ENCODE results near the gene TNNT2. TPM values are rescaled to one million over a fixed set of nuclear protein-coding genes. Genes with fewer than 3 reads are reported as not detected.

Gene TNNT2
- total RNA-seq, 2 experiments from 2014 or later, result not detected

DNA sequence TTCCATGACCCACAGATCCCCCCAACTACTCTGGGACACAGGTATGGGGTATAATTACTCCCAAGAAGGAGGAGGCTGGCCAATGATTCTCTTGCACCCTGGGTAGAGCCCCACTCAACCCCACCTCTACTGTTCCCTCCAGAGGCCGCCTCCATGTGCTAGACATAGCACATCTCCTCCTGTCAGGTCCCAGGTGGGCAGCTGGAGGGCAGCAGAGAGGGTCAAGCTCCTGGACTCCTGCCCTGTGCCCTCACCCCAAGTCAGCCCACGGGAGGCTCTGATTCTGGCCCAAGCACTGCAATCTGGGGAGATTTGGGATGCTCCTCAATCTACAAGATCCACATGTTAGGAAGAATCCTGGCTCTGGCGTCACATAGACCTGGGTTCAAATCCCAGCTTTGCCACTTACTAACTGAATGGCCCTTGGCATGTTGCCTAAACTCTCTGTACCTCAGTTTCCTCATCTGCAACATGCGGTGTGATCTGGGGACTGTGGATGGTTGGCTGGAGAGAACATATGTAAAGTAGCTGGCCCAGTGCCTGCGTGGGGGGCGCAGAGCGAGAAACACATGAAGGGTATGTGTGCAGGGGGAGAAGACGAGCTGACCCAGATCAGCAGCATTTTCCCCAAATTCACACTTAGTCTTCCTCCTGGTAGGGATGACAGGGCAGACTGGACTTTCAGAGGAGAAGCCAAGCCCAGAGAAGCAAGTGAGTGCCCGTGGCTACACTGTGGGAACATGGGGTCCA, 23.2 kb downstream of the TNNT2 start:
- Mint-ChIP-seq H3K4me3 (no peak overlapping the region), H3K27ac (no peak overlapping the region), H3K27me3 (peaks cover 2% of the 10 kb centered on the region), H3K36me3 (no peaks in the 10 kb centered on the region), H3K9me3 (no peaks in the 10 kb centered on the region), H3K4me1 (no peaks in the 10 kb centered on the region)
- POLR2A ChIA-PET, result no interaction called here
- ATAC-seq (ENCODE audit: low read depth) (no peak), DNase-seq (no peak)

DNA sequence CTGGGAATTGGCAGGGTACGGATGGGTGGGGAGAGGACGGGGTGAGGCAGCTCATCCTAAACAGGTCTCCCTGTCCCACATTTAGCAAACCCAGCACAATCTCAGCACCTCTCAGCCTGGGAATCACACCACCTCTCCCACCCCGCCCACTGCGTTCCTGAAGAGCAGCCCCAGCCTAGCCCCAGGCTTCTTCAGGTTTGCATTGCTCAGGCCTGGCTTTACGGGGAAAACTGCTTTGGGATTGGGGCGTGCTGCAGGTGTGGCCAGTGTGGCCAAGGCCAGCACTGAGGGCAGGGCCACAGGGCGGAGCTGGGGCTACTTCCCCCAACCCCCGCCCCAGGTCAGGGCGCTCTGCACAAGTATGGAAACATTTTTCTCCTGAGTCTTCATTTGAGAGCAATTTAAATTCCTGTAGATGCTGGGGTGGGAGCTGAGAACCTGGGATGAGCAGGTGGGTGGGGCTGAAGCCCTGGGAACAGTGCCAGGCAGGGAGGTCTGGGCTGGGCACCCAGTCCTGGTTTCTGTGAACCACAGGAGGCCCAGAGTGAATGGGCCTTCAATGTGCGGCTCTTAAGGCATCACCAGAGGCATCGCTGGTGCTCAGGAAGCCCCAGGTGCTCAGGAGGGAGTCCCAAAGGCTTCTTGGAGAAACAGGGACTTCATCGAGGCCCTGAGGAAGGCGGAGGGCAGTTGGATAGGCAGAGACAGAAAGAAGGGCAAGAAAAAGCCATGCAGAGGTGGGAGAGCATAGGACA, 24.1 kb downstream of the TNNT2 start:
- H3K27me3 Mint-ChIP-seq, result peaks cover 2% of the 10 kb centered on the region
- no peaks in the 10 kb centered on the region for H3K9me3 Mint-ChIP-seq
- DNase-seq, result no peak
- H3K4me1 Mint-ChIP-seq, result no peaks in the 10 kb centered on the region
- no peak overlapping the region for H3K27ac Mint-ChIP-seq
- H3K4me3 Mint-ChIP-seq, result no peak overlapping the region
- H3K36me3 Mint-ChIP-seq, result no peaks in the 10 kb centered on the region
- POLR2A ChIA-PET, result no interaction called here
- ATAC-seq (ENCODE audit: low read depth), result no peak

DNA sequence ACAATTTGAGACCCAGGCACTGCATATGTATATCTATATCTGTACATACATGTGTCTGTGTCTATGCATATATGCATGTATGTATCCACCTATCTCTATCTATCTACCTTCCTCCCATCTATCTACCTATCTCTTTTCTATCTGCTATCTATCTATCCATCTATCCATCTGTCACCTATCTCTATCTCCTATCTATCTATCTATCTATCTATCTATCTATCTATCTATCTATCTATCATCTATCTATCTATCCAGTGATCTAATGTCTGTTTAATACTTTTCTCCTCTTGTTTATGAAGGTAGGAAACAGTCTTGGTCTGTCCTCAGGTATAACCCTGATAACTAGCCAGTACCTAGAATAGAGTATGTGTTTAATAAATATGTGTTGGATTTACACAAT, 25.9 kb downstream of the TNNT2 start:
- no peaks in the 10 kb centered on the region for H3K9me3 Mint-ChIP-seq
- H3K27ac Mint-ChIP-seq, result no peak overlapping the region
- DNase-seq, result no peak
- H3K4me3 Mint-ChIP-seq, result no peak overlapping the region
- no peaks in the 10 kb centered on the region for H3K36me3 Mint-ChIP-seq
- POLR2A ChIA-PET, result no interaction called here
- H3K4me1 Mint-ChIP-seq, result no peaks in the 10 kb centered on the region
- ATAC-seq (ENCODE audit: low read depth), result no peak
- peaks cover 8% of the 10 kb centered on the region for H3K27me3 Mint-ChIP-seq

DNA sequence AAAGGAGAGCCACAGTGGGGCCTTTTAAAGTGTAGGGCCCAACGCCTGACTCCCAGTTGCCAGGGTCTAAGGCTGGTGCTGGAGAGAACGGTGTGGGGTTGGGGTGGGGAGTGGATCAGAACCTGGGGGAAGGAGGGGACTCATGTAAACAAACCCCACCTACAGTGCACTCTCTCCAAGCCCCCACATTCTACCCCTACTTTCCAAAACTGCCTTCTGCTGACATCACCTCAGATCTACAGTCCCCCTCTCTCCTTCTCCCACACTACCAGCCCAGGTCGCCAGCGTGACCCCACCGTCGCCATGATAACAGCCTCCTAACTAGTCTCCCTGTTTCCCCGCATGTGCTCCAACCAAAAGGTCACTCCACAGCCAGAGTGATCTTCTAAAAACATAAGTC, 26.6 kb downstream of the TNNT2 start:
- Mint-ChIP-seq H3K27me3 (peaks cover 8% of the 10 kb centered on the region), H3K4me1 (no peaks in the 10 kb centered on the region), H3K9me3 (no peaks in the 10 kb centered on the region), H3K36me3 (no peaks in the 10 kb centered on the region), H3K27ac (no peak overlapping the region), H3K4me3 (no peak overlapping the region)
- POLR2A ChIA-PET, result no interaction called here
- DNase-seq (no peak), ATAC-seq (ENCODE audit: low read depth) (no peak)

DNA sequence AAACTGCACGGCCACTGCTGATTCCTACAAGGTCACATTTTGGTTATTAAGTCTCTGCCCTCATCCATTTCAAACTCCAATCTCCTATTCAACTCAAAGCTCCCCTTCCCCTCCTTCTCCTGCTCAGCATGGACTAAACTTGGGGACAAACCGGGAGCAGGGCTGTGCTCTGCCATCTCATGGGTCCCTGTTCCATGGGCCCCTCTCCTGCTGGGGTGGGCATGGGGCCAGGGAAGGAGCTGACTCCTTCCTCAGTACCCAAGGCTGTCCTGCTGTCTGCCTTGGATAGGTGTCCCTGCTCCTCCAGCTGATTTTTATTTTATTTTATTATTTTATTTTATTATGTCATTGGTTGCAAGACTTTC, 27.1 kb downstream of the TNNT2 start:
- no peaks in the 10 kb centered on the region for H3K9me3 Mint-ChIP-seq
- no peak overlapping the region for H3K27ac Mint-ChIP-seq
- no peaks in the 10 kb centered on the region for H3K4me1 Mint-ChIP-seq
- POLR2A ChIA-PET, result no interaction called here
- H3K4me3 Mint-ChIP-seq, result no peak overlapping the region
- no peak for DNase-seq
- no peak for ATAC-seq (ENCODE audit: low read depth)
- no peaks in the 10 kb centered on the region for H3K36me3 Mint-ChIP-seq
- H3K27me3 Mint-ChIP-seq, result peaks cover 8% of the 10 kb centered on the region

DNA sequence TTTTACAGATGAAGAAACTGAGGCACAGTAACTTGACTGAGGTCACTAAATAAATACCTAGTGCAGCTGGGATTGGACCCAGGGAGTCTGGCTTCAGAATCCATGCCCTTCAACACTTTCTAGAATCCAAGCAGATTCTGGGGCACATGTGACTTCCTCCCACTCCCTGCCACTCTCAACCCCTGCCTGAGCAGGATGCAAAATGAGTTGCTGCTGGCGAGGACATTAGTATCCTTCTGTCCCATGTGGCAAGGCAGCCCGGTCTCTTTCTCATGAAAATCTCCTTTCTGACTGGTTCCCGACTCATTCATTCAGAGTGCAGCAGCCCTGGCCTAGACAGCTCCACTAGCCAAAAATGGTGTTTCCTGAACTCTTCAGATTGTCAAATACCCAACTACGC, 28.4 kb downstream of the TNNT2 start:
- POLR2A ChIA-PET, result no interaction called here
- ATAC-seq (ENCODE audit: low read depth) (no peak), DNase-seq (no peak)
- Mint-ChIP-seq H3K4me1 (no peaks in the 10 kb centered on the region), H3K27me3 (peaks cover 14% of the 10 kb centered on the region), H3K4me3 (no peak overlapping the region), H3K27ac (no peak overlapping the region), H3K36me3 (no peaks in the 10 kb centered on the region), H3K9me3 (no peaks in the 10 kb centered on the region)

DNA sequence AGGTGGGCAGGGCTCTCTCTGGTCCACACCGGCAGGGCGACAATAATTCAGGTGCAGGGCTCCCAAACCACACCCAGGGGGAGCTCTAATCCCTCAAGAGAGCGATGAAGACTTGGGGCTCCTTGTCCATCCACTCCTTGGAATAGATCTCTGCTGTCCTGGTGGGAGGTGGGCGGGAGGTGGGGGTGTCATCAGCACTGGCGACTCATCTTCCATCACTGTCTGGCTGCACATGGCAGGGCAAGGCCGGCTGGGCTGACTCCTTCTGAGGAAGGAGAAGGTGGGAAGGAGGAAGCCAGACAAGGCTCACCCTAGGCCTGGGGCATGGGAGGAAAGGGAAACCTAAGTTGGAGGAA, 29.3 kb downstream of the TNNT2 start:
- Mint-ChIP-seq H3K27me3 (peaks cover 14% of the 10 kb centered on the region), H3K4me3 (no peak overlapping the region), H3K36me3 (no peaks in the 10 kb centered on the region), H3K4me1 (no peaks in the 10 kb centered on the region), H3K9me3 (no peaks in the 10 kb centered on the region), H3K27ac (no peak overlapping the region)
- POLR2A ChIA-PET, result no interaction called here
- DNase-seq (peak; percentile 39), ATAC-seq (ENCODE audit: low read depth) (peak; percentile 72)

DNA sequence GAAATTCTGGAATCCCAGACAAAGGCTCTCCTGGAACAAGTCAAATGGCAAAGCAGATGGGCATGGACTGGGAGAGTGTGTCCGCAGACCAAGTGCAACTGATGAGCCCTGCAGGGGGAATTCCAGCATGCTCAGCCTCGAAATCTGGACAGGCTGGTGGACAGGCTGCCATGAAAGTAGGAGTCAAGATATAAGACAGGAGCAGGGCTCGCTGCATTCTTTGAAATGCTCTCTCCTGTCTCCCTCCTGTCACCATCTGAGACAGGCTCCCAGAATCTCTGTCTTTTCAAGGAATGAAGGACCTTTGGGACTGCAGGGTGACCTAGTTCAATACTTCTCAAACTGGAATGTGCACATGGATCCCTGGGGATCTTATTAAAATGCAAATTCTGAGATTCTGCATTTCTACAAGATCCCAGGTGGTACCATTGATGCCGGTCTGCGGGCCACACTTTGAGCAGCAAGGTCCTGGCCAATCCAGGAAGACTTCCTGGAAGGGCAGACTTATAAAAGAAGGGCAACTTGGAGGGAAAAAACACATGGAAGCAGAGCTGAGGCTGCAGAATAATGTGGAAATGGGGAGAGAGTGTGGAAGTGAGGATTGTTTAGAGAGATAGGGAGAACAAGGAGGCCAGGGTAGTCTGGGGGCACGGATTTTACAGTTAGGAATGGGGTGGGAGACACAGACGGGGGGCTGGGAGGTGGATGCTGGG, 29.8 kb downstream of the TNNT2 start:
- Mint-ChIP-seq H3K4me3 (no peak overlapping the region), H3K36me3 (no peaks in the 10 kb centered on the region), H3K4me1 (no peaks in the 10 kb centered on the region), H3K27me3 (peaks cover 14% of the 10 kb centered on the region), H3K27ac (no peak overlapping the region), H3K9me3 (no peaks in the 10 kb centered on the region)
- POLR2A ChIA-PET, result no interaction called here
- no peak for ATAC-seq (ENCODE audit: low read depth)
- DNase-seq, result no peak

DNA sequence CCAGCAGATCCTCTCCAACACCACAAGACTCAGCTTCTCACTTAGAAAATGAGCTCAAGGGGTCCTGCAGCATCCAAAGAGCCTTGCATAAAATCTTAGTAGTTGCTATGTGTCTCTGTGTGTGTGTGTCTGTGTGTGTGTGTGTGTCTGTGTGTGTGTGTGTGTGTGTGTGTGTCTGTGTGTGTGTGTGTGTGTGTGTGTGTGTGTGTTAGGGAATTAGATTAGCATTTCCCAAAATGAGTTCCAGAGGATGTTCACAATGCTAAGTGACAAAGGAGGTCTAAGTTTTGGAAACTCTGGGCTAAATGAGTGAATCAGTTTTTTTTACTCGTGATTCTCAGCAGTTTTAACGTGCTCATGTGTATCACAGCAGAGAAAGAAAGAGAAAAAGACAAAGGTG, 30.5 kb downstream of the TNNT2 start:
- H3K27me3 Mint-ChIP-seq, result peaks cover 14% of the 10 kb centered on the region
- no peak overlapping the region for H3K27ac Mint-ChIP-seq
- POLR2A ChIA-PET, result no interaction called here
- no peak overlapping the region for H3K4me3 Mint-ChIP-seq
- no peak for ATAC-seq (ENCODE audit: low read depth)
- no peaks in the 10 kb centered on the region for H3K36me3 Mint-ChIP-seq
- DNase-seq, result no peak
- no peaks in the 10 kb centered on the region for H3K4me1 Mint-ChIP-seq
- H3K9me3 Mint-ChIP-seq, result no peaks in the 10 kb centered on the region

DNA sequence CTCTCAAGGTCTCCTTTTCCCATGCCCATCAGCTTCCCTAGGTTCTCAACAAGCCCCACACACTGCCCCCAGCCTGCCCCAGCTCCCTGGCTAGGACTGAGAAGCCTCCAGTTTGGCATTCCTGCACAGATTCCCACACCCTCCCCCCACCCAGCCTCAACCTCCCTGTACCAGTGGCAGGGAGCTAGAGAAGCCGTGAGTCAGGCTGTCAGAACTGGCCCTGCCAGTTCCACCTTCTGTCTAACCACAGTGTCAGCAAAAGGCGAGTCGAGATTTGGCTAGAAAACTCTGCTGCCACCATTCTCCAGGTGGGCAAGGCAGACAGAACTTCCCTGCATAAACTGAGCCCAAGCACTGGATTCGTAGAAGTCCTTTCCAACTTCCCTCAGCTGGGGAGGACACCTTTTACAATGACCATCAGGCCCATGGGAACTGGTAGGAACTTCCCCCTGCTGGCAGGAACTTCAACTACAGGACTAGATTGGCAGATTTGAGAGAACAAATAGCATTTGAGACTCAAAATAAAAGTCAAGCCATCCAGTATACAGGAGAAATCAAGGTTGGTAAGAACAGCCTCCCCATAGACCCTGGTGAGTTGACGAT, 31.0 kb downstream of the TNNT2 start:
- peaks cover 14% of the 10 kb centered on the region for H3K27me3 Mint-ChIP-seq
- DNase-seq, result no peak
- ATAC-seq (ENCODE audit: low read depth), result no peak

DNA sequence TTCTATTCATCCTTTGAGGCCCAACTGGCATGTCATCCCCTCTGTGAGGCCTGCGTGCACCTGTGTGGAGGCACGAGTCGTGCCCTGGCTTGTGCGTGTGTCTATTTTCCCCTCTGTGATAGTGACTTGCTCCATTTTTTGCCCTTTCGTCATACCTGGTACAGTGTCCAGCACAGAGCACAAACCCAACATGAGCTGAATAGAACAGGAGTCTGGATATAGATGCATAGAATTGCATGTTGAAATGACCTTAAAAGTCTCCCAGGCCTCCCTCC, 32.5 kb downstream of the TNNT2 start:
- POLR2A ChIA-PET, result no interaction called here
- peaks cover 24% of the 10 kb centered on the region for H3K27me3 Mint-ChIP-seq
- no peaks in the 10 kb centered on the region for H3K4me1 Mint-ChIP-seq
- H3K27ac Mint-ChIP-seq, result no peak overlapping the region
- ATAC-seq (ENCODE audit: low read depth), result no peak
- H3K4me3 Mint-ChIP-seq, result no peak overlapping the region
- H3K36me3 Mint-ChIP-seq, result no peaks in the 10 kb centered on the region
- no peaks in the 10 kb centered on the region for H3K9me3 Mint-ChIP-seq
- DNase-seq, result no peak

More for the DNA sequence above, 31.0 kb downstream of the TNNT2 start:
- Mint-ChIP-seq H3K4me3 (no peak overlapping the region), H3K27ac (no peak overlapping the region), H3K4me1 (no peaks in the 10 kb centered on the region), H3K36me3 (no peaks in the 10 kb centered on the region), H3K9me3 (no peaks in the 10 kb centered on the region)
- POLR2A ChIA-PET, result no interaction called here

DNA sequence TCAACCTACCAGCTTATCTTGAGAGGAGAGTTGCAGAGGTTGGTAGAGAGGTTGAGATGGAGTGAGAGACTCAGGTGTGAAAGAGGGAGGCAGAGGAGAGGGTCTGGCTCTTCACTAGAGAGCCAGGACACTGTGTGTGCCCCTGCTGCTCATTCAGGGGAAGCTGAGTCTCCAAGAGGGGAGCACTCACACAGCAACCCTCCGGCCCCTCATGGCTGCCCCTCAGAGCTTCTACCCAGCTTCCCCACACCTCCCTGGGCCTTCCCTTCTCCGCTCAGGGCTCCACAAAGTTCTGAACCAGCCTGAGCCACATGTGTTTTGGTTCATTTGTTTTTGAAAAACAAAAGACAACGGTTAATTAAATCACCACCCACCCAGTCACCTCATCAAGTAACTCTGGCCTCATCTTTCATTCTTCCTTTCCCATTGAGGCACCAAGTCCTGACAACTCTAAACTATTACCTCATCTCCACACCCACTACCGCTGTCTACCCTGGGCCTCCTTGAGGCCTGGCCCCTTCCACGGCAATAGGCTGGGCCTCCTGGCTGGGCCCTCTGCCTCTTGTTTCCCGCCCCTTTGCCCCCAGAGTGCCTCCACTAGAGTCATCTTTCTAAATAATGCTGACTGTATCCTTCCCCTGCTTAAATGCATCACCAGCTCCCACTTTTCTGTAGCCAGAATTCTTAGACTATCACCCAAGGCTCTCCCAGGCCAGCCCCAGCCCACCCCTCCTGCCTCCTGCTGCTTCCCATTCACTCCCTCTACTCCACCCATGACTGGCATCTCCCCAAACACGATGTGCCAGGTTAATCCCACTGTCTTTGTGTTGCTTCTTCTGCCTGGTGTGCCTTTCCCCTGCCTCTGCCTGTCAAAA, 33.0 kb downstream of the TNNT2 start:
- Mint-ChIP-seq H3K36me3 (no peaks in the 10 kb centered on the region), H3K27me3 (peaks cover 22% of the 10 kb centered on the region), H3K4me1 (no peaks in the 10 kb centered on the region), H3K4me3 (no peak overlapping the region), H3K9me3 (no peaks in the 10 kb centered on the region), H3K27ac (no peak overlapping the region)
- POLR2A ChIA-PET, result no interaction called here
- ATAC-seq (ENCODE audit: low read depth) (no peak), DNase-seq (no peak)

DNA sequence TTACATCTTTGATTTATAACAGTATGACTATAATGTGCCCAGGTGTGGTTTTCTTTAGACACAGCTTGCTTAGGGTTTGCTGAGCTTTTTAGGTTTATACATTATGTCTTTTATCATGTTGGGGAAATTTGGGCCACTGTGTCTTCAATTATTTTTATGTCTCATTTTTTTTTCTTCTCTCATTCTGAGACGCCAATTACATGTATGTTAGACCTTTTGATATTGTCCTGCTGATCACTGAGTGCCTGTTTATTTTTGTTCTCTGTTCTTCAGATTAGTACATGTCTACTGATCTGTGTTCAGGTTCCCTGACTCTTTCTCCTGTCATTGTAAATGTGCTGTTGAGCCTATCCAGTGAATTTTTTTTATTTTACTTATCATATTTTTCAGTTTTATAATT, 36.1 kb downstream of the TNNT2 start:
- ATAC-seq (ENCODE audit: low read depth) (no peak), DNase-seq (no peak)
- no peak overlapping the region for H3K4me3 Mint-ChIP-seq
- no peak overlapping the region for H3K27ac Mint-ChIP-seq
- POLR2A ChIA-PET, result no interaction called here
- no peaks in the 10 kb centered on the region for H3K4me1 Mint-ChIP-seq
- H3K27me3 Mint-ChIP-seq, result peaks cover 22% of the 10 kb centered on the region
- no peaks in the 10 kb centered on the region for H3K9me3 Mint-ChIP-seq
- H3K36me3 Mint-ChIP-seq, result no peaks in the 10 kb centered on the region

Data from activated naive CD8-positive, alpha-beta T cell treated with anti-CD3 and anti-CD28 coated beads, Interleukin-2, amount 10 ng/mL, durations not matched to agents 7 days and 5 days (primary cell).